Activated effector memory CD4-positive, alpha-beta T cell treated with anti-CD3 and anti-CD28 coated beads, Interleukin-2, amount 50 U/mL, for 16 hours (primary cell): ENCODE results near the gene MAP4.

ENCODE experiments used
- DNase-seq: peaks from one replicate; pipeline ENCODE4 v3.0.0-alpha.2; 2020

Gene MAP4

GRCh38 chr3:47863391-47864128 is 152.7 kb downstream of the MAP4 start:
- peak; percentile 50 for DNase-seq

DNA sequence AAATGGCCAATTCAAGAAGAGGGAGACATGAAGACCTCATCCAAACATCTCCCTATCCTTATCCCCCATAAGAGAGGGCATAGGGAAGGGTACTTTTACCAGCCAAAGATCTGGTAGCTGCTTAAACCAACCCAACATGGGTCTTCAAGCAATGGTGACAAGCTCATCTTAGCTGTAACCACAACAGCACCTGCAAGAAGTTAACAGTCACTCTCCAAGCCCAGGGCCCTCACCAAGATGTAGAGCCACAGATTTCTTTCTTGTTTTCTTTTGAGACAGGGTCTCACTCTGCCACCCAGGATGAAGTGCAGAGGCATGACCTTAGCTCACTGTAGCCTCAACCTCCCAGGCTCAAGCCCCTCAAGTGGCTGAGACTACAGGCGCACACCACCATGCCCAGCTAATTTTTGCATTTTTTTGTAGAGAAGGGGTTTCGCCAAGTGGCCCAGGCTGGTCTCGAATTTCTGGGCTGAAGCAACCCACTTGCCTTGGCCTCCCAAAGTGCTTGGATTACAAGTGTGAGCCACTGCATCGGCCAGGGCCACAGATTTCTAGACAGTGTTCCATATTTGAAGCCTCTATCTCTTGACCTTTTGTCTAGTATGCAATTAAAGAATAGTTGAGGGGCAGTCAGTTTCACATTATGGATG is 156.1 kb downstream of the MAP4 start:
- DNase-seq = peak; percentile 53

GRCh38 chr3:47857151-47857550 is 159.1 kb downstream of the MAP4 start:
- DNase-seq = peak; percentile 6

- peak; percentile 49 for DNase-seq
Observed at GRCh38 chr3:47856669-47857068, 159.5 kb downstream of the MAP4 start.

GRCh38 chr3:47855461-47856383 is 160.5 kb downstream of the MAP4 start:
- peak; percentile 36 for DNase-seq

DNA sequence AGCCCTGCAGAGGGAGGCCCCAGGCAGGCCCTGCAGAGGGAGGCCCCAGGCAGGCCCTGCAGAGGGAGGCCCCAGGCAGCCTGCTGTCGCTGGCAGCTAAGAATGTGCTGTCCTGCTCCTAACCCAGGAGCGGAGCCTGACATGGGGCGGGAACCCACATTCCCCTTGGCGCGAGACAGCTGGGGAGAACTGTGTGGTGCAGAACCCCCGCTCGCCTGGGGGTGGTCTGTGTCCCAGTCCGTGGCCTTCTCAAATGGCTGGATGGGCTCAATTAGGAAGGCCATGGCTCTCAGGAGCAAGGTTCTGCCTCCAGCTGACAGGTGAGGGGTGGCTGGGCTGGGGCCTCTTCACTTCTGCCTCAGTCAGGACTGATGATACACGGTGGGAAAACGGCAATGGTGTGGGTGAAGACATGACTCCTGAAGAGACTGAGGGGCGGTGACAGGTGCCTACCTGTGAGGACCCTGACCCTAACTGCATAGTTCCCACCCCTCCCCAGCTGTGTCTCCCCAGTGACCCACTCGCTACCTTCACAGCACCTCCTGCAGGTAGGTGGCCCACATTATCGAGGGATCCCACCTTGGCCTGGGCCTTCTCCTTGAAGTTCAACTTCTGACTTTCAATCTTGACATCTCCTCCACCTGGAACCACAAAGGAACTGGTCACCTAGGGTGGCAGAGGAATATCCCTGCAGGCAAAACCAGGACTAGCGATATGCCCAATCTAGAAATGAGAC is 161.3 kb downstream of the MAP4 start:
- DNase-seq = no peak

DNA sequence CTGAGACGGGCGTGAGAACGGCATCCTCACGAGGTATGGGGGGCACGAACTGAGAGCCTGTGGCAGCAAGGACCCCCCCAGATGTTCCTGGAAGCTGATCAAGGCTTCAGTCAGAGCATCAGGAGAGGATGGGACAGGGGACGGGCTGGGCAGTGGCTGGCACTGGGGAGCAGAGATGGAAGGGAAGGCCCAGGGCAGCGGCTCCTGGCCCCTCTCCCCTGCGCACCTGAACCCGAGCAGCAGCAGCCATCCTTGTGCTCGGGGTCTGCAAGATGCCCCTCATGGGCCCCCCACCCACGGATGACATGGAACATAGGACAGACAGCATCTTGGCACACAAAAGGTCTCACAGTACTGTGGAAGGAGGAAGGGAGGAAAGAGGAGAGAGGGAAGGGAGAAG is 161.9 kb downstream of the MAP4 start:
- no peak for DNase-seq

DNA sequence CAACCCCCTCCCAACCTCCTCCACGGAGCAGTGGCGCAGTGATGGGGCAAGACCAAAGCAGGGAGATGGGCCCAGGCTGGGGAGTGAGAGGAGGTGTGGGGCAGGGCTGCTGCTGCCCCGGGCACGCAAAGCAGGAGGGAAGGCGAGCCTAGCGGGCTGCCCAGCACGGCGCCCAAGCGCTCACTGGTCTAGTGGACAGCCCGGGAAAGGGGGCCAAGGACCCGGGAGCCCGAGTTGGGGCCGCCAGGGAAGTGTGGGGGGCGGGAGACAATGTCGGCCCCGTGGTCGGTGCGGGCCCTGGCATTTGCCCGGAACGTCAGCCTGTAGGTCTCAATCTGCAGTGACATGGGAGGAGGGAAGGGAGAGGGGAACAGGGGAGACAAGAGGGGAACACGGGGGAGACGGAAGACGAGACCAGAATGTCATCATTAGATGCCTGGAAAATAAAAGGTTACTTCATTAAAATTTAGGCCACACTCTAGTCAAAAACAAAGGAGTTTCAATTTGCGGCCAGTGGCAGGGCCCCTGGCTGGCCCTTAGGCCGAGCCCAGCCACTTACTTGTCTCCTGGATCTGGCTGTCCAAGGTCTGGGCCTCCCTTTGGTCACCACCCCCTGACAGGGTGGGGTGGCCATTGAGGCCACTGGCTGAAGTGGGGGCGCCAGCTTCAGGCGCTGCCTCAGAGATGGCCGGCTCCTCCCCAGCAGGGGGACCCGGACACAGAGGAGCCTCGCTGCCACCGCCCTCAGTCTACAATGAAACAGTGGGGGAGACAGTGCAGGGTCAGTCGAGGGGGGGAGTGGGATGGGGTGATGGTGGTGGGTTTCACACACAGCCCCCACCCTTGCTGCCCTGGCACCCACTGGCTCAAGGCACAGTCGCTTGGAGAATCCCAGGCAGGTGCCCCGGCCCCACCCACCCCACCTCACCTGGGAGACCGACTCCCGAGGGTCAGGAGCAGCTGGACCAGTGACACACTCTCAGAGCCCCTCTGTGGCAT is 163.3 kb downstream of the MAP4 start:
- DNase-seq = no peak

DNA sequence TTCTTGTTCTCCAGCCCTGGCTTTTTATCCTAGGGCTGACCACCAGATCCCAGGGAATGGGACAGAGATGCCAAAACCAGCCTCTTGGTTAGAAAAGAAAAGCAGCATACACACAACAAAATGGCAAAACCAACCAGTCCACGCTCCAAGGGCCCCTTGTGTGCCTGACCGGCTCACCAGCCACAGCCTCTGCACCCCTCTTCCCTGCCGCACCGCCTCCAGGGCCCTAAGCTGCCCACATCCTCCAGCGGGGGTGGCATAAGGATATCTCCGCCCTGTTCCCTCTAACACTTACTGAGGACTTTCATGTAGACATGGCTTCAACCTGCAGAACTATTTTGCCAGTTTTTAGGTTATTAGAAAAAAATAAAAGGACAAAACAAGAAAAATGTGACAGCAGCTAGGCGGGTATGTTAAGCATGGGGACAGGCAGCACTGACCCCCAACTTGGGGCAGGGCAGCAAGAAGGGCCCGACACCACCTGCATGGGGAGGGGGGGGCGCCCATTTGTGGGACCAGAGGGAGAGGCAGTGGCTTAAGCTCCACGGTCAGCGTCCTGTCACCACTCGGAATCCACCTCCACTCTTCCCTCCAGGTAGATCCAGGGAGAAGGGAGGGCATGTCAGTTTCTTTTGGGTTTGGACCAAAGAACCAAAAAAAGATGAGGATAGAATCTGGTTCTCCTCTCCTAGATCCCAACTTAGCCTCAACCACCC is 164.2 kb downstream of the MAP4 start:
- no peak for DNase-seq

DNA sequence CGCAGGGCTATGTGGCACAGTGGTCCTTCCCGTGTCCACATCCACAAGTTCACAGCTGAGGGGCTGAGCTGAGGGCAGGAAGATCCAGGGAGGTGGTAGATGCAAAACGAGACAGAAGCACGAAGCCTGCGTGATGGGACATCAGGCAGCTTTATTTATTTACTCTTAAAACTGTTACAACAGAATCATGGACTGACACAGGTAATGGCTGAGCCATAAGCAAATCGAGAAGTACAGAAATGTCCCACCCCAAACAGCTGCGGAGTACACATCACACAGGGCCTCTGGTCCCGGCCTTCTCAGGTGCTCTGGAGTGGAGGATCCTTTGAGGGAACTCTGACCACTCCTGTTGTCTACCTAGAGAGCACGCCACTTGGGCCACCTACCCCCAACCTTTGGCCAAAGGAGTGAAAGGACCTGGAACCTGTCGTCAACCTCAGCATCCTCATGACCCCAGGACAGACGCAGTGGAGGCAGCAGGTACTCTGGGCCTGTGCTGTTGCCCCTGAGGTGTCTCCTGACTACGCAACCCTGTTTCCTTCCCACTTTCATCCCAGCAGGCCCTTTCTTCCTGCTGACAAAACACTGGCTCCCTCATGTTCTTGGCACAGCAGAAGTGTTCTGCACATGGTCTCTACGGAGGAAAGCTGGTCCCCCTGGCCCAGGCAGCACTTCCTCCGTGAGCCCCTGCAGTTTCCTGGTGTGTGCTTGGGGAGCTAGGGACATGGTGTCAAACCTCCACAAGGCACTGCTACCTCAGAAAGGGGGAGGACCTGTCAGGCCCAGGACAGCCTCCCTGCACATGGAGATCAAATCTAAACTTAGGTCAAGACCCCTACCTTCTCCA is 165.4 kb downstream of the MAP4 start:
- no peak for DNase-seq

DNA sequence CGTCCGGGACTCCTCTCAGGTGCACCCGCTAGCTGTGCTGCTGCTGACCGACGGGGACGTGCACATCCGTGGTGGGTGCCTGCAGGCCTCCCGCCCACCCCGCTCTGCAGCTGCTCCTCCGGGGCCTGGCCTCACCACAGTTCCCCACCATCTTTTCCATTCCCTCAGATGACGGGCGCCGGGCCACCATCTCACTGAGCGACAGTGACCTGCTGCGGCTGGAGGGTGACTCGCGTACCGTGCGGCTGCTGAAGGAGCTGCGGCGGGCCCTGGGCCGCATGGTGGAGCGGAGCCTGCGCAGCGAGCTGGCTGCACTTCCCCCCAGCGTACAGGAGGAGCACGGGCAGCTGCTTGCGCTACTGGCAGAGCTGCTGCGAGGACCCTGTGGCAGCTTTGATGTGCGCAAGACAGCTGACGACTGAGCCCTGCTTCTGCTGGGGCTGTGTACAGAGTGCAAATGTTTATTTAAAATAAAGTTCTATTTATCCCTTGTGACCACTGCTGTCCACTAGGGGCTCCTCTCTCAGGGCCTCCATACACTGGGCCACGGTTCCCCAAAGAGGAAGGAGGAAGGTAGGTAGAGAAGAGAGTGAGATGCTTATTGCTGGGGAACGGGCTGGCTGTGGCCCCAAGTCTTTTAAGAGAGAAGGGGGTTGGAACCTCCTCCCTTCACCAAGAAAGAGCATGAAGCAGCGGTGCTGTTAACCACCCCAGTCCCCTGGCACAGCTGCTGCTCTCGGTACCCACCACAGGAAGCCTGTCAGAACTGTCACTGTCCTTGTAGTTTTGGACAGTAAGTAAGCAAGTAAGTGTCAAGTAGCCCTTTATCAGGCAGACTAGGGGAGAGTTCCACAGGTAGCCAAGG is 166.3 kb downstream of the MAP4 start:
- DNase-seq = no peak

DNA sequence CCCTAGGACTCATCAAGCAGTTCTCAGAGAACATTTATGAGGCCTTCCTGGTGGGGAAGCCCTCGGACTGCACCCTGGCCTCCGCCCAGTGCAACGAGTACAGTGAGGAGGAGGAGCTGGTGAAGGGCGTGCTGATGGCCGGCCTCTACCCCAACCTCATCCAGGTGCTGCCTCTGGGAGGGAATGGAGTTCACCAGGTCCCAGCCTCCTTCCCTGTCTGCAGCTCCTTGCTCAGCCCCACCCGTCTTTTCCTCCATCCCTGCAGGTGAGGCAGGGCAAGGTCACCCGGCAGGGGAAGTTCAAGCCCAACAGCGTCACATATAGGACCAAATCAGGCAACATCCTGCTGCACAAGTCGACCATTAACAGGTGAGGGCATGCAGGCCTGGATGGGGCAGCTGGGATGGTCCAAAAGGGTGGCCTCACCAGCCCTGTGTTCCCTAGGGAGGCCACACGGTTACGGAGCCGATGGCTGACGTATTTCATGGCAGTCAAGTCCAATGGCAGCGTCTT is 167.0 kb downstream of the MAP4 start:
- DNase-seq = no peak

GRCh38 chr3:47848599-47849117 is 167.6 kb downstream of the MAP4 start:
- no peak for DNase-seq

- DNase-seq = no peak
Observed at GRCh38 chr3:47847801-47848518, 168.3 kb downstream of the MAP4 start.

DNA sequence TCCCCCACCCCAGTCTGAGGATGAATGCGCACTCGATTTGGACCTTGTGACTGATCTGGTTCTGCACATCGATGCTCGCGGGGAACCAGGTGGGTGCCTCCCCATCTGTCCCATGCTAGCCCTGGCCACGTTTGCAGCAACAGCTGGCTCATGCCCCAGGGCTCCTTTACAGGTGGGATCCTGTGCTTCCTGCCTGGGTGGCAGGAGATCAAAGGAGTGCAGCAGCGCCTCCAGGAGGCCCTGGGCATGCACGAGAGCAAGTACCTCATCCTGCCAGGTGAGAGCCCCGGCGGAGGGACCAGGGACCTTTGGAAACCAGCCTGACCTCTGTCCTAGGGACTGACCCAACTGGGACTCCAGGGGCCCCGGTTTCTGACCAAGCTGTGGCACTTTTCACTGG is 169.0 kb downstream of the MAP4 start:
- DNase-seq = no peak

DNA sequence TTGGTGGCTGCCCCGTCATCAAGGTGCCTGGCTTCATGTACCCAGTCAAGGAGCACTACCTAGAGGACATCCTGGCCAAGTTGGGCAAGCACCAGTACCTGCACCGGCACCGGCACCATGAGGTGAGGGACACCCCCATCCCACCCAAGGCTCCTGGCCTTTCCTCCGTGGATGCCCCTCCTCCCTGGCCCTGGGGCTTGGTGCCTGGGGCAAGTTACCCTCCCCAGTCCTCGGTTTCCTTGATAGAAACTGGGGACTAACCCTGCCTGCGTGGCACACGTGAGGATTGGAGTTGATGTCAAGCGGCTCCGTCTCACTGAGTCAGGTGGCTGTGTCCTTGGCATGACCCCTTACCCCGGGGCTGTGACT is 169.4 kb downstream of the MAP4 start:
- DNase-seq = no peak

DNA sequence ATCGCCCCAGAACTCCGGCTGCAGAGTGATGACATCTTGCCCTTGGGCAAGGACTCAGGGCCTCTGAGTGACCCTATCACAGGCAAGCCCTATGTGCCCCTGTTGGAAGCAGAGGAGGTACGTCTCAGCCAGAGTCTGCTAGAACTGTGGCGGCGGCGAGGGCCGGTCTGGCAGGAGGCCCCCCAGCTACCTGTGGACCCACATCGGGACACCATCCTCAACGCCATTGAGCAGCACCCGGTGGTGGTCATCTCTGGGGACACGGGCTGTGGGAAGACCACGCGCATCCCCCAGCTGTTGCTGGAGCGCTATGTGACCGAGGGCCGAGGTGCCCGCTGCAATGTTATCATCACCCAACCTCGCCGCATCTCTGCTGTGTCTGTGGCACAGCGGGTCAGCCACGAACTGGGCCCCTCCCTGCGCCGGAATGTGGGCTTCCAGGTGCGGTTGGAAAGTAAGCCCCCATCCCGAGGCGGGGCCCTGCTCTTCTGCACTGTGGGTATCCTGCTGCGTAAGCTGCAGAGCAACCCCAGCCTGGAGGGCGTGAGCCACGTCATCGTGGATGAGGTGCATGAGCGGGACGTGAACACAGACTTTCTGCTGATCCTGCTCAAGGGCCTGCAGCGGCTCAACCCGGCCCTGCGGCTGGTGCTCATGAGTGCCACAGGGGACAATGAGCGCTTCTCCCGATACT is 169.9 kb downstream of the MAP4 start:
- no peak for DNase-seq
